HG02885 (cell line): ENCODE measurements around the gene SDK1.
"Not testable (repeated sequence)": the region's sequence is repeated elsewhere in the genome, so short reads cannot be mapped to it uniquely, and the experiment has no call there.

Experiments
- ATAC-seq: cut with Tn5 transposase; IDR thresholded peaks from one replicate; pipeline ENCODE4 v1.9.1; 2021; ENCODE audit warnings: mild to moderate bottlenecking; ENCODE audit not compliant: unreplicated experiment, poor library complexity

SDK1 gene

DNA sequence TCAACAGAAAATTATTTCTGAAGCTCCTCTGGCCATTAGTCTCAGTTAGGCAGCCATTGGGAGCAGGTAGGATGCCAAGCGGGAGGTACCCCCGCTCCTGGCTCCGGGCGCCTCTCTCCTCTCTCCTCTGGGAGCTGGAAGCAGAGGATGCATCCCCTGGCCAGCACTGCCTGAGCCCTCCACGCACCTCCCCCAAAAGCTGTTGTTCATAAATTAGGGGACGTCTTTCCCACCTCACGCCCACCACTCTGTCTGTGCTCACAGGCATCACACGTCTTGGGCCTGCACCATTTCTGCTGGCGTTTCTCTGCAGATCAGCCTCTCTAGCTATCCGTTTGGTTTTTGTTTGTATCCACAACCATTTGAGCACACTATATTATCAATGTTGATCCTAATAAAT lies 772.0 kb downstream of the SDK1 start:
- no peak for ATAC-seq

- no peak for ATAC-seq
Measured at GRCh38 chr7:4073750-4074149, 772.7 kb downstream of the SDK1 start.

- ATAC-seq = no peak
Measured at GRCh38 chr7:4074407-4074806, 773.4 kb downstream of the SDK1 start.

DNA sequence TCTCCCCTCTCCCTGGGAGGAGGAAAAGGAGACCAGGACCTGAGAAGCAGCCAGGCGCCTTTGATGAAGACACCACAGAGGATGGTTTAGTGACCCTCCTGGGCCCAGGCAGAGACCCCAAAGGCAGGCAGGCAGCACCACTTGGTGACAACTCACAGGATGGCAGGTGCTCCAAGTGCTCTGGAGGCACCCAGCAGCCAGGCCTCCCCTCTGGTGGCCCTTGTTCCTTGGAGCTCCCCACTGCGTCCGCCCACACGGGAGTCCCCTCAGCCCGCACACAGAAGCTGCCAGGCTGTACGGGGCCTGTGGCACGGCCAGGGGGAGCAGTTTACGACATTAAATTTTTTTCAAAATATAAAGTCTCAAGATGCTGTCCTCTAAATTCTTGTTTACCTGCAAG lies 773.9 kb downstream of the SDK1 start:
- ATAC-seq = no peak

DNA sequence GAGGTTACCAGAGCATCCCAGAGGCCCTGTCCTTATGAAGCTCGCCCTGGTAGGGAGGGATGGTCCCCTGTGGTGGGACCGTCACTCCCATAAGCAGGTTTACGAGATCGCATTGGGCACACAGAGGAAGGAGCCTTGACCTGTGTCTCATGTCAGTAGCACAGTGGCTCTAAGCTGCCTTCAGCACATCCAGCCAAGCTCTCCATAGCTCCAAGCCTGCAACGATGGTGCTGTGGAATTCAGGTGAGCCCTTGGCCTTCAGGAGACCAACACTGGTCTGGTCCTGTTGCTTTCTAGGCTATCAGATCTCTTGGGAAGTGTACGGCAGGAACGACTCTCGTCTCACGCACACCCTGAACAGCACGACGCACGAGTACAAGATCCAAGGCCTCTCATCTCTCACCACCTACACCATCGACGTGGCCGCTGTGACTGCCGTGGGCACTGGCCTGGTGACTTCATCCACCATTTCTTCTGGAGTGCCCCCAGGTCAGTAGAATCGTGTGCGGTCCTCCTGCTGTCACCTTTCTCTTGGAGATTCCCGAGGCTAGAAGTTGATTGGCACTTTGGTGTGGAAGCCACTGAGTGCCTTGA lies 775.7 kb downstream of the SDK1 start:
- no peak for ATAC-seq

DNA sequence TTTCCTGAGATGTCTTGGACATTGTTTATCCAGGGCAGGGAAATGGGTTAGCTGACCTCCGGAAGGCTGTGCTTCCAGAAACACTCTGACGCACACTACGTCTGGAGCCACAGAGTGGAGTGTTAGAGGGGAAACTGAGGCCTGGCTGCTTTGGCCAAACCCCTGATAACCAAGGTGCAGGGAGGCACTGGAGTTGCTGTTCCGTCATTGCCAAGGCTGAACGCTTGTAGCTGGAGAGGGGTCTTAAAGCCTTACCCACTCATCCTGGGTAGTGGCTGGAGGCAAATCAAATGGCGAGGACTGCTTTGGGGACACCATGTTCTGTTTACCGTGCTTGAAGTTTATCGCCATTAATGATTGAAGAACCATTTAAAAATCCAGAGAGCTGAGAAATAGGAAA lies 776.9 kb downstream of the SDK1 start:
- no peak for ATAC-seq

DNA sequence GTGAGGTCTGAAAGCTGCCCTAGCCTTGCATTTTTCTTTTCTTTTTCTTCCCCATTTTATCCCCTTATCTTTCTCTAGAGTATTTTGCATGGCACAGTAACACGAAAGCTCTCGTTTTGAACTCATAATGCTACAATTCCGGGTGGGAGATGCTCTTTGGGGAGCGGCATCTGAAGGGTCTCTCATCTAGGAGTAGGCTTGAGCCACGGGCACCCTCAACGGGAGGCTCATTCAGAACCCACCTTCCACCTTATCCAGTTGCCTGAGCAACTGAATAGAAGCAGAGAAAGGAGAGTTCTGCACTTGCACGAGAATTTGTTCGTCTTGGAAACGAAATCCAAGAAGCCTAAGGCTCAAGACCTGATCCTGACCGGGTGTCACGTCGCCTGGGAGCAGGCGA lies 777.5 kb downstream of the SDK1 start:
- ATAC-seq = no peak

- ATAC-seq = no peak
Measured at GRCh38 chr7:4079366-4079765, 778.3 kb downstream of the SDK1 start.

GRCh38 chr7:4079956-4080355 lies 778.9 kb downstream of the SDK1 start:
- no peak for ATAC-seq

- no peak for ATAC-seq
Measured at GRCh38 chr7:4080954-4081353, 779.9 kb downstream of the SDK1 start.

DNA sequence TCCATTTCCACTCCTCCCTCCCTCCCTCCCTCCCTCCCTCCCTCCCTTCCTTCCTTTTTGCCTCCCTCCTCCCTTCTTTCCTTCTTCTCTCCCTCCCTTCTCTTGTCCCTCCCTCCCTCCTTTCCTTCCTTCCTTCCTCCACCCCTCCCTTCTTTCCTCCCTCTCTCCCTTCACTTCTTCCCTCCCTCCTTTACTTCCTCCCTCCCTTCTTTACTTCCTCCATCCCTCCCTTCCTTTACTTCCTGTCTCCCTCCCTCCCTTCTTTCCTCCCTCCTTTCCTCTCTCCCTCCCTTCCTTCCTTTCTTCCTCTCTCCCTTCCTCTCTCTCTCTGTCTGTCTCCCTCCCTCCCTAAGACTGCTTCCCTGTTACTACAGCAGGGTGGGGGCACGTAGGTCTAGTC lies 782.5 kb downstream of the SDK1 start:
- ATAC-seq = no peak

DNA sequence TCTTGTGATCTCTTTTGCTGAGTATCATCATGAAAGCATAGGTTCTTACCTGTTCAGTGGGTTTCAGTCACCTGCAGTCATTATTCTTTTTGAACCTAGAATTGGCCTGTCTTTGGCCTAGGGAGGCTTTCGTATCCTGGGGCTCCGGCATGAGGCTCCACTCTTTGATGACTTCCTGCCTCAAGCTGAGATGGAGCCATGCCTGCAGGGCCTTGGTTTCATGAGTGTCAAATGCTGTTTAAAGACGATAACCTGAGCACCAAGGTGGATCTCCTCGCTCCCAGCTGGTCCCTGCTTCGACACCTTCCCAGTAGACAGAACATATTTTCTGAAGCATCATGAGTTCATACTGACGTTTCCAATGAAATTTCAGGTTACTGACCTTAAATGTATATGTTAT lies 783.2 kb downstream of the SDK1 start:
- no peak for ATAC-seq

- no peak for ATAC-seq
Measured at GRCh38 chr7:4085937-4086691, 785.1 kb downstream of the SDK1 start.

DNA sequence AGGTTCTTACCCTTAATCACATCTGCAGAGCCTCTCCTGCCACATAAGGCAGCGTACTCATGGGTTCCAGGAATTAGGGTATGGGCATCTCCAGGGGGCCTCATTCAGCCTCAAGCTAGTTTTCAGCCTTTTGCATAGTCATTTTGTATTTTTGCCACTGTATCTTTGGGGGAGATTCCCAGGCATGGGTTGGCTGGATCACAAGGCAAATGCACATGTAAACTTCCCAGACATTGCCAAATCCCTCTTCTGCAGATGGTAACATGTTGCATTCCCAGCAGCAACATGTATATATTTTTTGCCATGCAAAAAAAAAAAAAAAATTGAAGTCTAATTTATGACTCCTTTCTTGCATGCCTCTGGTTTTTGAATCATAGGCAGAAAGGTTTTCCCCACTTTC lies 785.7 kb downstream of the SDK1 start:
- no peak for ATAC-seq

DNA sequence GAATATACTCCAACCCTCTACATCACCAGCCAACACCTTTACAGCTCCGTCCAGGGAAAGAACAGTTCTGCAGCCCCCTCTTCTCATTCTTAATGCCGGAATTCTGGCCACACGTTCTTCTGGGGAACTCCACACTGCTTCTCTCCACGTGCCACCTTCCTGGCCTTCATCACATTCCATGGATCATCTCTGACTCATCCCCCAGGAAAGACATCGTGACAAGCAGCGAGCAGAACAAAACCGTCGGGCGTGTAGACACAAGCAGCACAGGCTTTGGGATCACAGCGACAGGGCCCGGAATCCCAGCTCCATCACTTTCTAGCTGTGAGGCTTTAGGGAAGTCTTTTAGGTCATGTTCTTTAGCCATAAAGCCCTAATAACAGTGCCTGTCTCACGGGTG lies 790.7 kb downstream of the SDK1 start:
- ATAC-seq = no peak

- ATAC-seq = no peak
Measured at GRCh38 chr7:4093035-4093434, 792.0 kb downstream of the SDK1 start.

DNA sequence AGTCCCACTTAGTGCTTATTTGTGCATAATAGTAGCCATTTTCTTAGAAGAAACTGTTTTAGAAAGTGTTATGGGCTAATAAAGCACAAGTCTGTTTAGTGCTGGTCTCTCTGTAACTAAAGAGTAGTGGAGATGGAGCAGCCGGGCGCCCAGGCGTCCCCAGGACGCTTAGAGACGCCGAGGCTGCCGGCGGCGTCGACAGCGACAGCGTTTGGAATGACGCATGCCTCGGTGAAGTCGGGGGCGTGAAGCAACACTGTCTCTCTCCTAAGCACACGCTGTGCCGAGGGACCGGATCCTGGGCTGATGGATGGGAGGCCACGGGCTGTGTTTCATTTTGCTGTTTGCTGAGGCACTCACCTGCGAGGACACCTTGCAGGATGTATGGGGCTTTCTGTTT lies 792.4 kb downstream of the SDK1 start:
- ATAC-seq = no peak

DNA sequence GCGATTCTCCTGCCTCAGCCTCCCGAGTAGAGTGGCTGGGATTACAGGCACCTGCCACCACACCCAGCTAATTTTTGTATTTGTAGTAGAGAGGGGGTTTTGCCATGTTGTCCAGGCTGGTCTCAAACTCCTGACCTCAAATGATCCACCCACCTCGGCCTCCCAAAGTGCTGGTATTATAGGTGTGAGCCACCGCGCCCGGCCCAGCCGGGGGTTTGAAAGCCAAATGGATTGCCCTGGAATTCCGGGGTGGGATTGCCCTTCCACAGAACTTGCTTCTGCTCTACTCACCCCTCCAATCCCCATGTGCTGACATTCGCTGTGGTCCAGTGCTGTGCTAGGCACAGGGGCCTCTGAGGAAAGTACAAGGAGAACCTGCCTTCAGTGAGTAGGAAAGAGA lies 793.1 kb downstream of the SDK1 start:
- ATAC-seq = not testable (repeated sequence)

GRCh38 chr7:4097001-4097609 lies 796.1 kb downstream of the SDK1 start:
- ATAC-seq = no peak

DNA sequence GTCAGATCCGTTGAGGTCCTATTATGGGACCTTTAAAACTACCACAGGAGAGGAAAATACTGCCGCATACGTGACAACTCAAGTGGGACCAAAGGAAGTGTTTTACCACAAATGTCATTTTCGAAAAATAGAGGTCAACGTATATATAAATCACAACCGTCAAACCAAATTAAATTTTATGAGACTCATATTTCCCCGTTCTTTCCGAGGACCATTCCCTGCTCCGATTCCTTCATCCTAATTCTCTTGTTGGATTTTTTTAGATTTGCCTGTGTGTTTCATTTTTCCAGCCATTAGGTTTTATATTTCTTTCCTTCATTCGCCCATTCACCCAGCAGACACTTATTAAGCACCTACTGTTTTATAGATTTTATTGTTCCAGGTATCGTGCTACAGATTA lies 797.1 kb downstream of the SDK1 start:
- ATAC-seq = no peak

- no peak for ATAC-seq
Measured at GRCh38 chr7:4099651-4100050, 798.6 kb downstream of the SDK1 start.

DNA sequence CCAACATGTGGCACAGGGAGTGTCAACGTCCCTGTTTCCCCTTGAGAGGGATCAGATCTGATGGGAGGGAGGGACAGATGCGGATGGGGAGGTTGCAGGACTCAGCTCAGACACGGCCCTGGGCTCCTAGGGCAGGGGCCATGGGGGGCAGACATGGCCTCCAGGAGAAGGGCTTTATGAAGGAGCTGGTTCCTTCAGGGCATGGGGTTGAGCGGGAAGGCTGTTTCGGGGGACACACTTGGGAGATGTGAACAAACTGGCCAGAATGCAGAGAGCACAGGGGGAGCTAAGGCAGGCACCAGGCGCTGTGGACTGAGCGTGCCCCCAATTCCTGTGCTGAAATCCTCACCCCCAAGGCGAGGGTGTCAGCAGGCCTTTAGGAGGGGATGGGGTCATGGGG lies 799.1 kb downstream of the SDK1 start:
- no peak for ATAC-seq
